PC-9 (cell line): ENCODE data around the gene SNTG2. TPM values are rescaled to one million over a fixed set of nuclear protein-coding genes. Genes with fewer than 3 reads are reported as not detected.

Experiments used
- BruUV-seq: library from RNA; stranded (reverse); fragments of 400-500 nt; replicated peaks from 2 replicates; lab custom pipeline; 2021; lab: Mats Ljungman, UMichigan
- CTCF ChIA-PET: fragments of 300-600 bp; sonication (Branson Sonifier 250); formaldehyde crosslinking; loops from one replicate; lab custom pipeline; 2022; ENCODE audit warnings: antibody characterized with exemption; lab: Charles Lee
- POLR2A ChIA-PET: fragments of 300-600 bp; sonication (Branson Sonifier 250); formaldehyde crosslinking; loops from one replicate; lab custom pipeline; 2022; ENCODE audit warnings: antibody characterized with exemption; ENCODE audit not compliant: unreplicated experiment; lab: Charles Lee
- DNase-seq, 2 experiments: peaks; one replicate each; pipeline versions ENCODE4 v3.0.0 to v3.0.0-alpha.2; 2015 to 2022; ENCODE audit warnings: mixed read lengths in 1 of 2
- H2AFZ ChIP-seq: fragments of 200-600 bp; sonication (generic); 2 replicates; pipeline ENCODE4 v1.8.1; 2017; ENCODE audit warnings: antibody characterized with exemption
- H3F3A ChIP-seq: fragments of 200-600 bp; sonication (generic); 2 replicates; pipeline ENCODE4 v1.8.1; 2017; ENCODE audit warnings: antibody characterized with exemption, mild to moderate bottlenecking, low read depth; ENCODE audit not compliant: insufficient read depth
- H3K27ac ChIP-seq: fragments of 200-600 bp; sonication (generic); 2 replicates; pipeline ENCODE4 v1.6.1; 2016; ENCODE audit warnings: mixed run types
- H3K27me3 ChIP-seq: fragments of 200-600 bp; sonication (generic); 2 replicates; pipeline ENCODE4 v1.6.1; 2016; ENCODE audit warnings: low read depth, mixed run types; ENCODE audit not compliant: insufficient read depth
- H3K36me3 ChIP-seq: fragments of 200-600 bp; sonication (generic); 2 replicates; pipeline ENCODE4 v1.6.1; 2016; ENCODE audit warnings: low read depth, mixed run types
- H3K4me1 ChIP-seq: fragments of 200-600 bp; sonication (generic); replicated peaks from 2 replicates; pipeline ENCODE4 v1.6.1; 2016; ENCODE audit warnings: mixed run types; ENCODE audit not compliant: insufficient read depth
- H3K4me2 ChIP-seq: fragments of 200-600 bp; sonication (generic); 2 replicates; pipeline ENCODE4 v1.6.1; 2017; ENCODE audit warnings: mixed run types
- H3K4me3 ChIP-seq: fragments of 200-600 bp; sonication (generic); 2 replicates; pipeline ENCODE4 v1.6.1; 2016; ENCODE audit warnings: mixed run types
- H3K79me2 ChIP-seq: fragments of 200-600 bp; sonication (generic); 2 replicates; pipeline ENCODE4 v1.6.1; 2017; ENCODE audit warnings: low read depth, mixed run types
- H3K9me2 ChIP-seq: fragments of 200-600 bp; sonication (generic); 2 replicates; pipeline ENCODE4 v1.8.1; 2017; ENCODE audit warnings: mild to moderate bottlenecking; ENCODE audit not compliant: insufficient read depth
- H3K9me3 ChIP-seq: fragments of 200-600 bp; sonication (generic); 2 replicates; pipeline ENCODE4 v1.8.1; 2016; ENCODE audit warnings: low read depth; ENCODE audit not compliant: insufficient read depth
- H4K20me1 ChIP-seq: fragments of 200-600 bp; sonication (generic); 2 replicates; pipeline ENCODE4 v1.8.1; 2017; ENCODE audit not compliant: insufficient read depth
- EZH2 ChIP-seq: fragments of 200-600 bp; sonication (generic); IDR thresholded peaks from 2 replicates; pipeline ENCODE4 v1.8.0; 2017; ENCODE audit warnings: antibody characterized with exemption, low read depth
- intact Hi-C: fragments of 100-400 bp; cut with micrococcal nuclease; formaldehyde crosslinking; loops from one replicate; pipeline ENCODE4 v1.10.0; 2022; ENCODE audit not compliant: unreplicated experiment
- total RNA-seq: library from RNA; stranded (reverse); gene quantifications from 2 replicates; pipeline ENCODE4 v1.2.3, GENCODE V29; 2021
- TF ChIP-seq, protein P1 (sequence below): fragments of 200-600 bp; sonication (generic); conservative IDR thresholded peaks from 2 replicates; pipeline ENCODE4 v1.6.1; 2017; ENCODE audit warnings: mixed run types, antibody characterized with exemption, mild to moderate bottlenecking, moderate library complexity

The SNTG2 gene
- total RNA-seq, 1 experiment from 2014 or later: not detected

DNA sequence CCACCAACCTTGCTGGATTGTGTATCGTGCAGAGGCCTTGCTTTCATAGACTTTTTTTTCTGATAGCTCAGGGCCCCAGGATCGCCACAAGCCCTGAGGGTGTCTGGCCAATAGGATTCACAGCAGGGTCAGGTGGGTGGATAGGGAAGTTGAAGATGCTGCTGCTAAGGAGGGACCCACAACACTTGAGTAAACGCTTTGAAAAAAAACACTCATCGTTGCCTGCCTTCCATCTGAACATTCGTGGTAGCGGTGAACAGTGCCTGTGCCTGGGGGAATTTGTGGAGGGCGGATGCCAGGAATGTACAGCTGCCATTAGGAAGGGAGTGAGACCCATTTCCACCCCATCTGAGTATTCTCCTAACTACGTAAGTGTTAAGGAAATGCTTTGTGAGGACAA lies 358.0 kb downstream of the SNTG2 start:
- Histone ChIP-seq H3K4me3 (no peak overlapping the region), H3K36me3 (no peaks in the 10 kb centered on the region), H3K79me2 (no peaks in the 10 kb centered on the region), H3K4me1 (no peaks in the 10 kb centered on the region), H3F3A (no peaks in the 10 kb centered on the region), H2AFZ (no peak overlapping the region), H3K9me3 (no peaks in the 10 kb centered on the region), H3K4me2 (no peak overlapping the region), H3K9me2 (no peaks in the 10 kb centered on the region), H3K27ac (no peak overlapping the region), H4K20me1 (no peaks in the 10 kb centered on the region; the same call in 1 of the 2 replicates), H3K27me3 (peaks cover 93% of the 10 kb centered on the region)
- BruUV-seq: no TSS peak
- DNase-seq: no peak
- TF ChIP-seq EZH2: no peak
- TF ChIP-seq, protein P1, sequence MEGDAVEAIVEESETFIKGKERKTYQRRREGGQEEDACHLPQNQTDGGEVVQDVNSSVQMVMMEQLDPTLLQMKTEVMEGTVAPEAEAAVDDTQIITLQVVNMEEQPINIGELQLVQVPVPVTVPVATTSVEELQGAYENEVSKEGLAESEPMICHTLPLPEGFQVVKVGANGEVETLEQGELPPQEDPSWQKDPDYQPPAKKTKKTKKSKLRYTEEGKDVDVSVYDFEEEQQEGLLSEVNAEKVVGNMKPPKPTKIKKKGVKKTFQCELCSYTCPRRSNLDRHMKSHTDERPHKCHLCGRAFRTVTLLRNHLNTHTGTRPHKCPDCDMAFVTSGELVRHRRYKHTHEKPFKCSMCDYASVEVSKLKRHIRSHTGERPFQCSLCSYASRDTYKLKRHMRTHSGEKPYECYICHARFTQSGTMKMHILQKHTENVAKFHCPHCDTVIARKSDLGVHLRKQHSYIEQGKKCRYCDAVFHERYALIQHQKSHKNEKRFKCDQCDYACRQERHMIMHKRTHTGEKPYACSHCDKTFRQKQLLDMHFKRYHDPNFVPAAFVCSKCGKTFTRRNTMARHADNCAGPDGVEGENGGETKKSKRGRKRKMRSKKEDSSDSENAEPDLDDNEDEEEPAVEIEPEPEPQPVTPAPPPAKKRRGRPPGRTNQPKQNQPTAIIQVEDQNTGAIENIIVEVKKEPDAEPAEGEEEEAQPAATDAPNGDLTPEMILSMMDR: no peak
- ChIA-PET CTCF (no interaction called here), POLR2A (no interaction called here)
- intact Hi-C loops: no loop called here

DNA sequence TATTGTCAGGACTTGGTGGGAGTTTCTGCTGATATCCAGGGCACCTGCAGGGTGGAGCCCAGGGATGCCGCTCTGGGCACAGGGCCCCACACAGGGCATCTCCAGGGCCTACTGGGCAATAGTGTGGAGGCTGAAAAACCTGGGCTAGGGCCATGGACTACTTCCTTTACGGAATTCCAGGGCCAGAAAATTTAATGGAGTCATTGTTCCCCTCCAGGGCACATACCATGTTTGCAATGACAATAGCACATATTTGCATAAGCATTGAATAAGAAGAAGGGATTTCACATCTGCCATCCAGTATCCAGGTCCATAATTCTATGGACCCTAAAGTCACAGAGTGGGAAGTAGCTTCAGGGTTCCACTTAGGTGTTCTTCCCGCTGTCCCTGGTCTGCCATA lies 358.9 kb downstream of the SNTG2 start:
- ChIA-PET CTCF (no interaction called here), POLR2A (no interaction called here)
- H3K9me2 ChIP-seq: no peaks in the 10 kb centered on the region
- no peak overlapping the region for H2AFZ ChIP-seq
- no peak overlapping the region for H3K4me2 ChIP-seq
- no peaks in the 10 kb centered on the region for H3K36me3 ChIP-seq
- no peaks in the 10 kb centered on the region for H3K4me1 ChIP-seq
- BruUV-seq: no TSS peak
- no peaks in the 10 kb centered on the region; the same call in 1 of the 2 replicates for H4K20me1 ChIP-seq
- H3K9me3 ChIP-seq: no peaks in the 10 kb centered on the region
- H3K27ac ChIP-seq: no peak overlapping the region
- intact Hi-C loops: no loop called here
- TF ChIP-seq, protein P1: no peak
- no peak for TF ChIP-seq EZH2
- H3F3A ChIP-seq: no peaks in the 10 kb centered on the region
- no peaks in the 10 kb centered on the region for H3K79me2 ChIP-seq
- H3K4me3 ChIP-seq: no peak overlapping the region
- DNase-seq: no peak
- peaks cover 85% of the 10 kb centered on the region for H3K27me3 ChIP-seq

DNA sequence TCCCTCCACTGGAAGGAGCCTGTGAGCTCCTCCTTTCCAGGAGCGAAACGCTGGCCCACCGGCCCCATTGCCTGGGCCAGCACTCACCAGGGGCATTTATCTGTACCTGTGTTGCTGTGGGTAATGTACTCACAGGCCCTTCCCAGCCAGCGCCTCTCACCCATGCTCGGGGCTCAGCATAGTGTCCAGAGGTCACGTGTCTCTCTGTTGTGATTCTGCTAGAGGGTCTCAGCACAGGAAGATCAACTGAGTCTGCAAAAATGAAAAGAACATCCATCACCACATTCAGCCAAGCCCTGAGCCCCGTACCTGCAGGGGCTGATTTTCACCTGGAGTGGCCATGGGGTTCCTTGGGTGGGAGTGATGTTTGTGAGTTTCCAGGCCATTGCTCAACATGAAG lies 359.6 kb downstream of the SNTG2 start:
- H3K27me3 ChIP-seq: peaks cover 81% of the 10 kb centered on the region
- BruUV-seq: no TSS peak
- no peaks in the 10 kb centered on the region for H3K79me2 ChIP-seq
- no peaks in the 10 kb centered on the region for H3K36me3 ChIP-seq
- POLR2A ChIA-PET: no interaction called here
- DNase-seq: no peak
- intact Hi-C loops: no loop called here
- H3K4me2 ChIP-seq: no peak overlapping the region
- no peak overlapping the region for H3K27ac ChIP-seq
- no peaks in the 10 kb centered on the region for H3F3A ChIP-seq
- H3K9me2 ChIP-seq: no peaks in the 10 kb centered on the region
- no peak overlapping the region for H2AFZ ChIP-seq
- no peak overlapping the region for H3K4me3 ChIP-seq
- CTCF ChIA-PET: no interaction called here
- H4K20me1 ChIP-seq: no peaks in the 10 kb centered on the region; the same call in 1 of the 2 replicates
- no peaks in the 10 kb centered on the region for H3K9me3 ChIP-seq
- no peak for TF ChIP-seq EZH2
- TF ChIP-seq, protein P1: no peak
- H3K4me1 ChIP-seq: no peaks in the 10 kb centered on the region
